Stimulated activated CD4-positive, alpha-beta T cell treated with anti-CD3 and anti-CD28 coated beads, Interleukin-1b, Interleukin-23, amount 100 ng/mL, for 24 hours (primary cell): ENCODE results near the gene TPGS1.
A peak's percentile ranks its signal among the peaks of the same experiment; 100 is the strongest.

ENCODE experiments used
- DNase-seq, 4 experiments: peaks; one replicate each; pipeline ENCODE4 v3.0.0-alpha.2; 2020; ENCODE audit warnings: low read depth in 4 of 4, low spot score in 1 of 4

Gene TPGS1

DNA sequence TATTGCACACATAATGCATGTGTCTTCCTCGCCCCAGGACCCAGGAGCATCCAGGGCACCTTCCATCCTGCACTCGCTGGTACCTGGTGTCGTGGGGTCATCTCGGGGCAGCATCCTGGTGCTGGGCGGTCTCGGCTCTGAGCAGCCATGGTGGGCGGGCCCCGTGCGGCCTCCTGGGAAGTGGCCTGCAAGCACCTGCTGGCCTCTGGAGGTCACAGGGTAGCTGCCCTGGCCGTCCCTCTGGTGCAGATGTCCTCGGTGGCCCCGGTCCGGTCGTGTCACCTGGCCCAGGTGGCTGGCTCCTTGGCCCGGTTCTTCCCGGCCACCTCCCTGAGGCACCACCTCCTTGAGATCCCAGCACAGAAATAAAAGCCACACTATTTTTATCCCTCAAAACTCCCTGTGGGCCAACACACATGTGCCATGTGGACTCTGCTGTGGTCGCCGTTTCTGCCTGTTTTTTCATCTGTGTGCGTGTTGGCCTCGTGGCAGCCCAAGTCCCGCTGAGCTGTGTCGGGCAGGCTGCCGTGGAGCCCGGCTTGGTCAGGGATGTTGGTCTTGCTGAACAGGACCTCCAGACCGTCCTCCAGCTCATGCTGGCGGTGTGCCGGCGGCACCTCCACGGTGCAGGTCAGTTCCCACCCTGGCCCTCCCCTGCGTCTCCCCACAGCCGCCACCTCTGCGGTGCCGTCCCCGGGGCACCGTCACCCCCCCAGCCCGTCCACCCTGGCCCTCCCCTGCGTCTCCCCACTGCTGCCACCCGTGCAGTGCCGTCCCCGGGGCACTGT, 31.5 kb downstream of the TPGS1 start:
- no peak for DNase-seq

DNA sequence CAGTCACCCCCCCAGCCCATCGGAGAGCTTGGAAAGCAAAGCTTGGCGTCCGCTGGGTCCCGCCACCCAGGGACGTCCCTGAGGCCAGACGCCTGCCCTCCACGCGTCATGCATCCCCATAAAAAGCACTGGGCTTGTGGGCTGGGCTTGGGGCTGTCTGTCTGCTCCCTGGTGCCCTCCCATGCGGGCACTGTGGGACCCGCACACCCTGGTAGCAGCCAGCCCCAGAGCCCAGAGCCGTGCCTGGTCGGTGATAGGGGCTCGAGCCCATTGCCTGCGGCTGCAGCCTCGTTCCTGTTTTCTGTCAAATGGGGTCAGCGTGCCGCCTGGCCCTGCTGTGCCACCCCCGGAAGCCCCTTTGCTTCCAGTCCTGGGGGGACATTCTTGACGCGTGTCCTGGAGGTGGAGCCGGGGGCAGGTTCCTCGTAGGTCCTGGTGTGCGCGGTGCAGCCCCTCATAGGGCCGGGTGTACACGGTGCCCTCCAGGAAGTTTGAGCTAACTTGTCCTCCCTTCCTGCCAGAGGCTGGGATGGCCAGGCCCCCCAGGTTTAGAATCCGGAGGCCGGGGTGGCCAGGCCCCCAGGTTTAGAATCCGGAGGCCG, 32.2 kb downstream of the TPGS1 start:
- DNase-seq = no peak

DNA sequence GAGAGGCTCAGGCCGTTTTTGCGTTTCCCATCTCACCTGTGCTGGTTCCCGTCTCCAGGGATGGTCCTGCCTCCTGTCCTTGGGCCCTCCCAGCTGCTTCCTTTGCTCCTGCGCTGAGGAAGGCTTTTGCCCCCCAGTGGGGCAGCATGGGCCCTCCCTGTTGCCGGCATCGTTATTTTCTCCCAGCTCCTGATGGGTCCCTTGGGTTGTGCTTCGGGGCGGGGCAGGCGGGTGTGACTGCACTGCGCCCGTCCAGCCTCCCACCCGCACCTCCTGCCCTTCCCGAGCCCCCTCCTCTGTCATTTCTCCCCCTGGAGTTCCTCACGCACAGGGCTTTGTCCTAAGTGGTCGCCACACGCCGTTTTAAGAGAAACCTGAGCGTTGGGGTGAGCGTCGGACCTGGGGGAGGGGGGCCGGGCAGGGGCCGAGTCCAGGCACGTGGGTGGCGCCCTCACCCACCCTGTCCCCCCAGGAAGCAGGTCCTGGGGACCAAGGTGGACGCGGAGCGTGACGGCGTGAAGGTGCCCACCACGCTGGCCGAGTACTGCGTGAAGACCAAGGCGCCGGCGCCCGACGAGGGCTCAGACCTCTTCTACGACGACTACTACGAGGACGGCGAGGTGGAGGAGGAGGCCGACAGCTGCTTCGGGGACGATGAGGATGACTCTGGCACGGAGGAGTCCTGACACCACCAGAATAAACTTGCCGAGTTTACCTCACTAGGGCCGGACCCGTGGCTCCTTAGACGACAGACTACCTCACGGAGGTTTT, 33.8 kb downstream of the TPGS1 start:
- no peak for DNase-seq

DNA sequence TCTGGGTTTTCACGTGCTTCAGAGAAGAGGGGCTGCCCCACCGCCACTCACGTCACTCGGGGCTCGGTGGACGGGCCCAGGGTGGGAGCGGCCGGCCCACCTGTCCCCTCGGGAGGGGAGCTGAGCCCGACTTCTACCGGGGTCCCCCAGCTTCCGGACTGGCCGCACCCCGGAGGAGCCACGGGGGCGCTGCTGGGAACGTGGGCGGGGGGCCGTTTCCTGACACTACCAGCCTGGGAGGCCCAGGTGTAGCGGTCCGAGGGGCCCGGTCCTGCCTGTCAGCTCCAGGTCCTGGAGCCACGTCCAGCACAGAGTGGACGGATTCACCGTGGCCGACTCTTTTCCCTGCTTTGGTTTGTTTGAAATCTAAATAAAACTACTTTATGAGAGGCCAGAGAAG, 34.4 kb downstream of the TPGS1 start:
- no peak for DNase-seq

DNA sequence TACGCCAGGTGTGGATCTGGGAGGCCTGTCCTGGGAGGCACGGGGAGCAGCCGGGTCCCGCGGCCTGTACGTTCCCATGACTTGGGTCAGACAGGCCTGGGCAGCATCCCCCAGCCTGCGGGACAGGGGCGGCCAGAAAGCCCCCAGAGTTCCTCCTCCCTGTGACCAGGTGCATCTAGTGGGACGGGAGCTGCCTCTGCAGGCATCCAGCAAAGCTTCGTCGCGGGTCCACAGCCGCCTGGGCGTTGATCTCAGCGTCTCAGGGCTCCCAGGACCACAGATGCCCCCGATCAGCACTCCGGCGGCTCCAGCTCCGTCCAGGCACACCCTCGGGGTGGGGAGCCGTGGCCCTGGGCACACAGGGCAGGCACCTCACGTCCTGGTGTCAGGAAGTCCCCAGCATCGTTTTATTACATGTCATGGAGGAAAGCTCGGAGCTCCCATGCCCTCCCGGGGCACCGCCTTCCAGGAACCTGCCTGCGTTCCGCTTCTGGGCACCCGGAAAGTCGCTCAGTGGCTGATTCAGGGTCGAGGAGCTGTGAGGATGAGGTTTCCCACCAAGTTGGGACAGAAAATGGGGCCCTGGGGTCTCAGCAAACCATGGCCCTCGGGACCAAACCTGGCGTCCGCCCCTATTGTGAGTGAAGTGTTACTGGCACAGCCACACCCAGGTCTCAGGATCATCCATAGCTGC, 35.0 kb downstream of the TPGS1 start:
- no peak for DNase-seq

DNA sequence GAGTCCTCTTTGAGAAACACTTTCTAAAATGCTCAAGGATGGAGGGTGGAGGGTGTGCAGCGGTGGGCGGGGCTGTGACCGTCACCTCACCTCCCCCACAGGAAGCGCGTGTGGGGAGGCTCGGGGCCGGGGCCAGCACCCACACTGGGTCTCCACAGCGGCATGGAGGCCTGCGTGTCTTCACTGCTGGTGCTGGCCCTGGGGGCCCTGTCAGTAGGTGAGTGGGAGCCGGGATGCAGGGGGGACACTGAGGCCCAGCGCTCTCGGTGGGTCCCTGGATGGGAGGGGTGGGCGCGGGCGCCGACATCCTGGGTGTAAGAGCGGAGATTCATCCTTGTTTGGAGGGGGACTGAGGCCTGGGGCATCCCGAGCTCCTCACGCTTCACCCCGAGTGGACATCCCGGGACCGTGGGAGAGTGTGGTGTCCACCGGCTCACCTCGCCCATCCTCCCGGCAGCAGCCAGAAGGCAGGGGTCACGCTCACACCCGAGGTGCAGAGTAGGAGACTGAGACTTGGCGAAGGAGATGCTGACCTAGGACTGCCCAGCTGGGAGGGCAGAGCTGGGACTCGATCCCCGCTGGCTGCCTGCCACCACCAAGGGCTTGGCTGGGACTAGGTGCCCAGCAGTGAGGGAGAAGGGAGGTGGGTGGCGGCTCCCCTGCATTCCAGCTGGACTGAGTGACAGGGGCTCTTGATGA, 36.8 kb downstream of the TPGS1 start, which contains the start of gene GZMM:
Gene GZMM (plus strand): TSS at position 144 of the 699 bp plus-strand sequence. CDS start 19 bp downstream, at position 163.
- peak in 3 of 4 experiments; percentile 42 to 61 (median 56) for DNase-seq

DNA sequence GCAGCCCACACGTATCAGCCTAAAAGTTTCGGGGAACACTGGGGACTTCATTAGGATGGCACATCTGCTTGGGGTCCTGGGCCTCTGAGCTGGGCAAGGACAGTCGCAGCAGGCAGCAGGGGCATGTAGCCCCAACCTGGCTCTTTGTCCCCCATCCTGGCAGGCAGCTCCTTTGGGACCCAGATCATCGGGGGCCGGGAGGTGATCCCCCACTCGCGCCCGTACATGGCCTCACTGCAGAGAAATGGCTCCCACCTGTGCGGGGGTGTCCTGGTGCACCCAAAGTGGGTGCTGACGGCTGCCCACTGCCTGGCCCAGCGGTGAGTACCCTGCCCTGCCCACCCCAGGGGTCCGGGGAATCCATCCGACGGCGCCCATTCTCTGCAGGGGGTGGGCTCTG, 39.8 kb downstream of the TPGS1 start:
- DNase-seq = no peak

DNA sequence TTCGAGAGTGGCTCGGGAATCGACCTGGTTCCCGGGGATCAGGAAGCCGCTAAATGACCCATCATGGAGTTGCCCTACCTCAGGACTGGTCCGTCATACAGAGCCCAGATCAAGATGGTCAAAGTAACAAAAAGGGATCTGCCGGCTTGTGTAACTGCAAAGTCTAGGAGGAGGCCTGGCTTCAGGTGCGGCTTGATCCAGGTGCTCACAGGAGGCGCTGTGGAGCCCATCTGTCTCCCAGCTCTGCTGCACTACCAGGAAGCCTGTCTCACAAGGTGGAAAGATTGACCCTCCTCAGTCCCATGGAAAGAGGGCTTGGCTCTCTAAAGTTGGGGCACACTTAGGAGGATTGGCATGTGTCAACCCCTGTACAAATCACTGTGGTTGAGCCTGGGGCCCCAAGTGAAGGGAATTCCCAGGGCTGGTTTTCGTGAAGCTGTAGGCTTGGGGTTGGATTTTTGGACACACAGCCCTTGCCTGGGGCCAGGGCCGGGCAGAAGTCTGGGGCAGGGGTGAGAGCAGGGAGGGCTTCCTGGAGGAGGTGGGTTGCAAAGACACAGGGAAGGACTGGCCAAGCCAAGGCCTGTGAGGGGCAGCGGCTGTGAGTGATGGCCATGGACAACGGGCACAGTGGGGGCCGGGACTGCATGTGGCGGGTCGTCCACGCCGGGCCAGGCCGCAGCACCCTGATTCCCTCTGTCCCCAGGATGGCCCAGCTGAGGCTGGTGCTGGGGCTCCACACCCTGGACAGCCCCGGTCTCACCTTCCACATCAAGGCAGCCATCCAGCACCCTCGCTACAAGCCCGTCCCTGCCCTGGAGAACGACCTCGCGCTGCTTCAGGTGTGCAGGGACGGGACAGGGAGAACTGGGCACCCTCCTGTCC, 40.8 kb downstream of the TPGS1 start:
- no peak for DNase-seq

DNA sequence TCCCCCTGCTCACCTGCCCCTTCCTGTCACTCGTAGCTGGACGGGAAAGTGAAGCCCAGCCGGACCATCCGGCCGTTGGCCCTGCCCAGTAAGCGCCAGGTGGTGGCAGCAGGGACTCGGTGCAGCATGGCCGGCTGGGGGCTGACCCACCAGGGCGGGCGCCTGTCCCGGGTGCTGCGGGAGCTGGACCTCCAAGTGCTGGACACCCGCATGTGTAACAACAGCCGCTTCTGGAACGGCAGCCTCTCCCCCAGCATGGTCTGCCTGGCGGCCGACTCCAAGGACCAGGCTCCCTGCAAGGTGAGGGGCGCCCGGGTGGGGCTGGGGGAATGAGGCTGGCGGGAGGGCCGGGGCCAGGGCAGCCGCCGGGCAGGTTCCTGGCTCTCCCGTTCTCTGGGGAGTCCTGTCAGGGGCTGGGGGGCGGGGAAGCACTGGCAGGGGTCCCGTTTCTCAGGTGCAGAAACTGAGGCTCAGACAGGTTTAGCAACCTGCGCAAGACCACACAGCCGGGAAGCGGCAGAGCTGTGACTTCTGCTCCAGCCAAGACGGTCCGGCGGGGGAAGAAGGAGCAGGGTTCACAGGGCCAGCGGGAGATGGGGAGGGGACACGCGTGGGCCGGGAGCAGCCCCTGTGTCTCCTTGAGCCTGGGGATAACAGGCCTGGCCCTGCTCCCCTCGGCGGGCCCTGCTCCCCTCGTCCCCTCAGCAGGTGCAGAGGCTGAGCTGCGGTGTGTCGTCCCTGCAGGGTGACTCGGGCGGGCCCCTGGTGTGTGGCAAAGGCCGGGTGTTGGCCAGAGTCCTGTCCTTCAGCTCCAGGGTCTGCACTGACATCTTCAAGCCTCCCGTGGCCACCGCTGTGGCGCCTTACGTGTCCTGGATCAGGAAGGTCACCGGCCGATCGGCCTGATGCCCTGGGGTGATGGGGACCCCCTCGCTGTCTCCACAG, 41.9 kb downstream of the TPGS1 start:
- no peak for DNase-seq

DNA sequence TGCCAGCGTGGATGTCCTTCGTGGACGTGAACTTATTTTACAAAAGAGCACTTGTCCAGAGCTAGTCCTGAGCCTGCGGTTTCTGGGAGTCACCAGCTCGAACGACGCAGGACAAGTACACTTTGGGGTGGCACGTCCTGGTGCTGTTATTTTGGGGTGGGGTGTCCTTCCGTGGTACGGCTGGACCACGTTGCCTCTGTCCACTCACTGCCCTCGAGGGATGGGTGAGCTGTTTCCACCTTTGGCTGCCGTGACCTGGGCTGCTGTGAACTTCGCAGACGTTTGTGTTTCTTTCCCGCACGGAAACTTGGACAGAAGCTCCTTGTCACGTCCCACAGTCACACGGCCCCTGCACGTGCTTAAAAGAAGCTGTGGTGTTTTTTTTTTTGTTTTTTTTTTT, 47.5 kb downstream of the TPGS1 start:
- no peak for DNase-seq

DNA sequence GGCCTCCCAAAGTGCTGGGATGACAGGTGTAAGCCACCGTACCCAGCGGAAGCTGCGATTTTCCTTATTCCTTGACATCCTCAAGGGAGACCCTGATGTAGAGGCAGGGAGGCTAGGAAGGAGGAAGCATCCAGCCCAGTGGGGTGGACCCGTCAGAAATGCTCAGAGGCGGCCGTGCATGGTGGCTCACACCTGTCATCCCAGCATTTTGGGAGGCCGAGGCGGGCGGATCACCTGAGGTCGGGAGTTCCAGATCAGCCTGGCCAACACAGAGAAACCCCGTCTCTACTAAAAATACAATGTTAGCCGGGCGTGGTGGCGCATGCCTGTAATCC, 48.1 kb downstream of the TPGS1 start:
- DNase-seq = no peak

DNA sequence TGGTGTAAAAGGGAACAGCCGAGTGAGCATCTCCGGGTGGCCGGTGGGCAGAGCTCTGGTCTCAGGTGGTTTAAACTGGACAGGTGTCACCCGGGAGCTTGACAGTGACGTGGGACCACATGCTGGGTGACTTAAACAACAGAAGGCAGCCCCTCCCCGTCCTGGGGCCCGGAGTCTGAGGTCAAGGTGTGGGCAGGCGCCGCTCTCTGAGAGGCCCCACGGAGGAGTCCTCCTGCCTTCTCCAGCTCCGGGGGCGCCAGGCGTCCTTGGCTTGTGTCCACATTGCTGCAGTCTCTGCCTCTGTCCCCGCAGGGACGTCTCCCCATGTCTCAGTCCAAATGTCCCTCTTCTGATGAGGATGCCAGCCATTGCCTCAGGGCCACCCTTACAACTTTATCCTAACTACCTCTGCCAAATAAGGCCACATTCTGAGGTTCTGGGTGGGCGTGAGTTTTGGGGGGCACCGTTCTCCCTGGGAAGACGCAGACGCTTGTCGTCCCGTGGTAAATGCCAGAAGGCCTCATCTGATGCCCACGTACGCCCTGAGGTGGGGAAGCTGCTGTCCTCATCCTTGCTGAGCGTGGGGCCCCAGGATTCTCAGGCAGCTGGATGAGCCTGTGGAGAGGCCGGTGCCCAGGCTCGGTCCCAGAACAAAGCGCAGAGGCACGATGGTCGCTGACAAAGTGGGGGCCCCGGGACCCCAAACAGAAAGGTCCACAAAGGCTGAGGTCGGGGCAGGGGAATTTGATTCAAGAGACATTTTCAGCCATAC, 49.5 kb downstream of the TPGS1 start:
- DNase-seq = no peak

DNA sequence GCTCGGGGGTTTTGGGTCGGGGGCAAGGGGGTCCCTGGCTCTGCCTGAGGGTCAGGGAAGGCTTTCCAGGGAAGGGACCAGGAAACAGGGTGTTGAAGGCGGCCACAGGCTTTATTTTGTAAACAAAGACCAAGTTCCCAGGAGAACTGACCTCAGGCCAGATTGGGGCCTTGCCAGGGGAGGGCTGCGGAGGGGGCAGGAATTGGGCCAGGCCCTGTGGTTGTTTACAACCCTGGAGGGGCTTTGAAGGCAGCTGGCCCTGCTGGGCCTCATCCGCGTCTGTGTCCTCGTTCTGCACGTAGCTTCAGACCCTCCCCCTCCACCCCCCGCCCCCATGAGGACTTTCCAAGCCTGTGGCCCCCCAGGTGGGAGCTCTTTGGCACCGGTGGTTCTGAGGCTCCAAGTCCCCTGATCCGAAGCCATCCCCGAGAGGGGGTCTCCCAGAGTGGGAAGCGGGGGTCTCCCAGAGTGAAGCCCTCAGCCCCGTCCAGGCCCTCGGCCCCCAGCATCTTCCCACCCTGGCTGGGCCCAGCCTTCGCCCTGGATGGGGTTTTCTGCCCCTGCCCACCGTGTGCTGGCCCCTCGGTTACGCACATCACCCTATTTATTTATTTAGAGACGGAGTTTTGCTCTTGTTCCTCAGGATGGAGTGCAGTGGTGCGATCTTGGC, 51.6 kb downstream of the TPGS1 start:
- no peak for DNase-seq

DNA sequence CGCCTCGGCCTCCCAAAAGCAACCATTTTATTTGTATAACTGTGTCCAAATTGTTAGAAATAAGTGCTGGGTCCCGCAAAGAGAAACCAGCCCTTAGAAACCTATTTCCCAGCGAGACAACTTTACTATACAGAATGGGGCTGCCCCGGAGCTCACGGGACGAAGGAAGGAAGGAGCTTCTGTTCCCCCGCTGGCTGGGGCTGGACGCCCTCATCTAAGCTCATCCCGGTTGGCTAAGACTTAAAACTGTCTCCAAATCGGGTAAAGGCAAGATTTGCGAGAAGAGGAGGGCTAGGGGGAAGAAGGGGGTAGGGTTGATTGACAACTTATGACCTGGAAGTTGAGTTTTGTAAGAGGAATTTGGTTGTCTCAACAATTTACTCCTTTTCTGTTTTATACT, 52.8 kb downstream of the TPGS1 start:
- DNase-seq = no peak

DNA sequence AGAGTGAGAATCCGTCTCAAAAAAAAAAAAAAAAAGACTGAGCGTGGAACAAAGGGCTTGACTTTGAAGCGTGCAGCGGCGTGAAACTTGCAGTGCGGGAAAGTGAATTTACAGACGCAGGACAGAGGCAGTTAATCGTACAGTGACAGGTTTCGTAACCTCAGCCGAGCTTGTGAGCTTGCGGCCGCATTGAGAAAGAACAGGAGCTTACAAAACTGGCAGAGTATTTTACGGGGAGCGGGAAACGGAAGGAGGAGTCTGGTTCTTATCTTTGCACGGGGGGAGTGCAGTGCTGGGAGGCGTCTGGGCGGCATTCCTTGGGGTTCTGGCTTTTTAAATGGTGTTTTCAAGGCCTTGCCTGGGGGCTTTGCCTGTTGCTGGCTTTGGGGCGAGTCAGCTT, 59.1 kb downstream of the TPGS1 start:
- no peak for DNase-seq

DNA sequence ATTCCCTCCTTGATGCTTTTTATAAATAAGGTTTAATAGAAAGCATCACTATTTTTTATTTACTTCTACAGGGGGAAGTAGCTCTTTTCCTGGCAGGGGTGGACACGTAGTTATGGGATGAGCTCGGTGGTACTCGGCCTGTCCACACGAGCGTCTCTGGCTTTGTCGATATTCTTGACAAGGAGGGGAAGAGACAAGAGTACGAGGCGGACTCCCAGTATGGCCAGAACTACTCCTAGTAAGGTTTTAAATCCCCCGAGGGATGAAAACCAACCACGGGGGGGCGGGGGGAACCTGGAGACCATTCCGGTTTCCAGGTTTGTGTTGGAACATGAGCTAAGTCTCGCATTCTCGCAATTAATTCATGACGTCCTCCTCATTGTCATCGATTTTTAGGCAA, 59.5 kb downstream of the TPGS1 start:
- no peak for DNase-seq

DNA sequence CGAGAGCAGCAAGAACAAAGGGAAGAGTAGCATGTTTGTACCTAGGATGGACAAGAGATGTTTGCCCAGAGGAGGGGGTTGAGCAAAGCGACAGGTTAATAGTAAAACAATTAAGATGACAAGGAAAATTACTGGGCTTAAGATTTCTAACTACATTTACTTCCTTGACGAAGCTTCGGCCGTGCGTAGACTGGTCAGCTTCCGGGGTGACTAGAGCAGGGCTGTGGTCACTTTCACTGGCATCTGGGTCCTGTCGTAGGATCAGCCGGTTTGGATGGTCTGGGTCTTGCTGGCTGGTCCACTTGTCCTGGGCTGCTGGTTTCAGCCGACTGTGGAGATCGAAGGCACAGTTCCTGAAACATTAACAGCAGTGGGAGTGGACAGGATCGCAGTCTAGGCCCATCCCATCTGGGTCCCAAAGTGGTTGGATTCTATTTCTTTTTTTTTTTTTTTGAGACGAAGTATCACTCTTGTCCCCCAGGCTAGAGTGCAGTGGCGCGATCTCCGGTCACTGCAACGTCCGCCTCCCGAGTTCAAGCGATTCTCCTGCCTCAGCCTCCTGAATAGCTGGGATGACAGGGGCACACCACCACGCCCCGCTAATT, 60.1 kb downstream of the TPGS1 start:
- no peak for DNase-seq
